Activated CD8-positive, alpha-beta memory T cell treated with anti-CD3 and anti-CD28 coated beads for 4 hours (primary cell): Measurements from ENCODE around the gene ZNF75A.
A peak's percentile ranks its signal among the peaks of the same experiment; 100 is the strongest.

Source experiments
- DNase-seq, 2 donors: peaks; one replicate each; pipeline ENCODE4 v3.0.0-alpha.2; 2020; ENCODE audit warnings: low read depth in 2 of 2

Gene ZNF75A

DNA sequence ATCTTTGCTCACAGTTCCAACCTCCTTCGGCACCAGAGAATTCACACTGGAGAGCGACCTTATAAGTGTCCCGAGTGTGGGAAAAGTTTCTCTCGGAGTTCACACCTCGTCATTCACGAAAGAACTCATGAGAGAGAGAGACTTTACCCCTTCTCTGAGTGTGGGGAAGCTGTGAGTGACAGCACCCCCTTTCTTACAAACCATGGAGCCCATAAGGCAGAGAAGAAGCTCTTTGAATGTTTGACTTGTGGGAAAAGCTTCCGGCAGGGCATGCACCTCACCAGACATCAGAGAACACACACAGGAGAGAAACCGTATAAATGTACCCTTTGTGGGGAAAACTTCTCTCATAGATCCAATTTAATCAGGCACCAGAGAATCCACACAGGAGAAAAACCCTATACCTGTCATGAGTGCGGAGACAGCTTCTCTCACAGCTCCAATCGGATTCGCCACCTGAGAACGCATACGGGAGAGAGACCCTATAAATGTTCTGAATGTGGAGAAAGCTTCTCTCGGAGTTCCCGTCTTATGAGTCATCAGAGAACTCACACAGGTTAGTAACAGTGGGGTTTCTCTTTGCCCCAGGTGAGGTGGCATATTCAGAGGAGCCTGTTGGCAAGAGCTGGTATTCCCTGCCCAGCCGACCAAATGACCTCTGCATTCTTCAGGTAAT lies 15.2 kb upstream of the ZNF75A start:
- DNase-seq: no peak

DNA sequence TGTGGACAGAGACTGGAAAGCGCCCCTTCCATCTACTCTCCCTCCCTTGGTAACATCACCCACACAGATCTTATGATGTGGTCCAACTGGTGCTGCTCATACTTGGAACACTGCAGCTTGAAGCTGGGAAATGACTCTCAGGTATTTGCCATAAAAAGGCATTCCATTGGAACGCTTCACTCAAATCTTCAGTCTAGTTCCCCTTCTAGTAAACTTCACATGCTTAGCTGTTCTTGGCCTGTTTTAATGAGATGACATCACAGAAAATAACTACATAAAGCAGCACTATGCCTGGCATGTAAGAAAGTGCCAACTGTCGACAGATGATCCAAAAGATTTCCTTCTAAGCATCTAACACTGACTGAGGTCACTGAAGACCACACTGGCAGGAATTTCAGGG lies 12.7 kb upstream of the ZNF75A start:
- DNase-seq: no peak

- no peak for DNase-seq
Measured at GRCh38 chr16:3295209-3295608, 10.1 kb upstream of the ZNF75A start.

- no peak for DNase-seq
Measured at GRCh38 chr16:3295783-3296182, 9.5 kb upstream of the ZNF75A start.

- no peak for DNase-seq
Measured at GRCh38 chr16:3304370-3304769, 927 bp upstream of the ZNF75A start.

DNA sequence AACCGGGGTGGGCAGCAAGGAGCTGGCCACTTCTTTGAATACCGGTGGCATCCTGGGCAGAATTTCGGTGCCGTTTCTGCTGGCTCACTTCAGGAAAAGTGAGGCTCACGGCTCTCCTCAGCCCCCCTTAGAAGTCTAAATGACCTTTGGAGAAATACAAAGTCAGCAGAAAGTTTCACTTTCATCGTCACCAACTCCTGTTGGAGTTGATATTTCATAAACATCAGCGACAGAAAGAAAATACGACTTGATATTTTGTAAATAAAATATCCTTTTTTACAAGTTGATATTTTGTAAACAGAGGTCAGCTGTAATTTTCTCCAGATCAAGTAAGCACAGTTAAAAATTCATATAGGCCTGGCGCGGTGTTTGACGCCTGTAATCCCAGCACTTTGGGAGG lies 781 bp downstream of the ZNF75A start:
- no peak for DNase-seq

DNA sequence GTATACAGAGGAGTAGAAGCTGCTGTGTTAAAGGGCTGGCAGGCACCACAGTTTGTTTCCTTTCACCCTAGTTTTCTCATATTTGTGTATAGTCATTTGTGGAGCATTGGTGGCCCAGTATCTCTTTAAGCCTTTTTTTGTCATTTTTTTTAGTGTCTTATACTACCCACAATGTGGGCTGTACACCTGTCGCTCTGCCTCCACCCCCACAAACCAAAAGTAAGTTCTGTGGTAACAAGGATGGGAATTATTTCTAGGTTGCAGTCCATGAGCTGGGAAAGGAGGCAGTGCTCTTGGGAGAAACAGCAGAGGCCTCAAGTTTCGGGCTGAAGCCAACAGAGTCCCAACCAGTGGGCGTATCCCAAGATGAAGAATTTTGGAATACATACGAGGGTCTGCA lies 6.2 kb downstream of the ZNF75A start:
- DNase-seq: no peak

GRCh38 chr16:3317315-3317999 lies 12.2 kb downstream of the ZNF75A start:
- no peak for DNase-seq

DNA sequence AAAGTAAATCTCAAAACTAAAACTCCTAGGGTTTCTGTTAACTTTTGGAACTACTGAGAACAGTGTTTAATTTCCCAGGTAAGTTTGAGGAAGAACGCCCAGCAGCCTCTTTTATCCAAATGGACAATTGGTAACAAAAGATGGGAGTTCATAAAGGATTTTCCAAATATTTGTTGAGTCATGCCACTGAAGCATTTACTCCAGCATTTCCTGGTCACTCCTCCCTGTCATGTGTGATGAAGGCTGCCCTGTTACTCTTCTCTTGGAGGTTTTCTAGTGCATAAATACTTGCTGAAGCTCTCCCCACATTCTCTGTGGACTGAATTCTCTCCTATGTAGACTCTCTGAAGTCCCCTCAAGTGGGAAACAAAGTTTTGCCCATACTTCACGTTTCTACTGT lies 16.5 kb downstream of the ZNF75A start:
- DNase-seq: no peak

DNA sequence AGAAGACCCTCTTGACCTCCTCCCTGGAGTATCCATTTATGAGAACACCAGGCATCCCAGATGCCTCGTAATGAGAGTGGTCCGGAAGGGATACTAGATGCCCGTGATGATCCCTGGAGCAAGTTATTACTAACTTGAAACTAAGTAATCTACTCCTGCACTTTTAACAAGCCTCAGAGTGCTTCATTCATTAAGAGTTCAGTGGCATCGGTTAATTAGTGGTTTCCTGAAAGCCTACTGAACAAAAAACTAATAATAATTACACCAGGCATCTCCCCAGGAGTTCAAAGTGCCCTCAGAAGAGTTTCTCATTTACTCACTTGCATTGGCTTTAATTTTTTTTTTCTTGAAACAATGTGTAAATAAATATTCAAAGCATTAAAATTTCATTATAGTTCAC lies 22.2 kb downstream of the ZNF75A start:
- no peak for DNase-seq

- no peak for DNase-seq
Measured at GRCh38 chr16:3328104-3328503, 22.8 kb downstream of the ZNF75A start.

DNA sequence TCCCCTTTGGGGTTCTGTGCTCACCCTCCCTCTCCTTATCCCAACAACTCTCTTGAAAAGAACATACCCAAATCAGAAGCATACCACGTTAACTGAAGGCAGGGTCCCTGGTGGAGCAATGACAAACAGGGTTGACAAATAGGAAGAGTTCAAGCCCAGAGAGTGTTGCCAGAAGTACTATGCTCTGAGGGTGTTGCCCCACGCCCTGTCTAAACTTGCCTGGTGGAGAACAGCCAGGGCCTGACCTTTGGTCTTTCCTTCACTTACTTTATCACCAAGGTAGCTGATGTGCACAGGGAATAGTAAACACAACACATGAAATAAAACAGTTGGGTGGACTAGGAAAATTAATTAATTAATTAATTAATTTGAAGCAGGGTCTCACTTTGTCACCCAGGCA lies 23.3 kb downstream of the ZNF75A start:
- DNase-seq: no peak

DNA sequence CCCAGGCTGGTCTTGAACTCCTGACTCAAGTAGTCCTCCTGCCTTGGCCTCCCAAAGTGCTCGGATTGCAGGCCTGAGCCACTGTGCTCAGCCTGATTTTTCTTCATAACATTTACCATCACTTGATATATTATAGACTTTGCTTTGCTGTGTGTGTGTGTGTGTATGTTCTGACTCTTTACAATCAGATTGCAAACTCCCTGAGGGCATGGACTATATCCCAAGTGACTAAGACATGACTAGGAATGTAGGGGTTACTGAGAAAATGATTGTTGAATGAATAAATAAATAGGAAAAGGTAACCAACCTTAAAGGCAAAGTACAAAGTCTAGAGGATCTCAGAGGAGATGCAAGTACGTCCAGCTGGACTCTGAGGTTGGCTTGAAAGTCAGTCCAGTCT lies 40.7 kb downstream of the ZNF75A start:
- DNase-seq: no peak

DNA sequence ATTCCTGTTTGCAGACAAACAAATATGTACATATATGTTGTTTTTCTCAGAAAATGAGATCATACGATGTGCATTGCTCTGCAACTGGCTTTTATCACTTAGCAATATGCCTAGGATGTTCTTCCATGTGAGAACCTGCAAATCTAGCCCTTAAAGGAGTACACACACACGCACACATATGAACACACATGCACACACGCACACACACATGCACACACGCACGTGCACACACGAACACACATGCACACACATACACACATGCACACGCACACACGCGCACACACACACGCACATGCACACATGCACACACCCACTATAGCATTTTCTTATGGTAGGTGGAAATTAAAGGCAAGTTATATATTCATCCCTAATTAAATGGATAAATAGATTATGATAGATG lies 42.3 kb downstream of the ZNF75A start:
- no peak for DNase-seq

DNA sequence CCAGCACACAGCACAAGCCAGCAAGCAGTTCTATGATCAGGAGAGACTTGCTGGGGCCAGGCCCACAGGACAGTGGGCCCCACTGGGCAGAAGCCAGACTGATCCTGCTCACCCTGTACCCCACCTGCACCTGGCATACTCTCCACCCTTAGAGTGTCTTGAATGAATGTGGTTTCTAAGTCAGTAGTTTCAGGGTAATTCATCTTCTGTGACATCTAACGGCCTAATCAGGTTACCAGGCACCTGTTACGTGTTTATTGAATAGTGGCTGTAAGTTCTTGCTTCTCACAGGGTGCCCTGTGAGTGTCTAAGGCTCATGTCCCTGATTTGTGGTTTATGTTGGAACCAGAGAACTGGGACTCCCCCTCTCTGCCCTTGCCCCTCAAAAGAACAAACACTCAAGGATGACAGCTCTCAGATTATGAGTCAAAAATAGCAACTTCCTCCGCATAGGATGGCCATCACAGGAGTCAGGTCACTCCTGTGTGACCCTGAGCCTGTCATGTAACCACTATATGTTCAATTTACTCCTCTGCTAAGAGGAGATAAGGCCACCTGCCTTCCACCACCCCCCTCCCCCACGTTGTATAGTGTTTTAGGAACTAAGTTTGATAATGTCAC lies 43.4 kb downstream of the ZNF75A start:
- no peak for DNase-seq

- DNase-seq: no peak
Measured at GRCh38 chr16:3349175-3349574, 43.9 kb downstream of the ZNF75A start.

DNA sequence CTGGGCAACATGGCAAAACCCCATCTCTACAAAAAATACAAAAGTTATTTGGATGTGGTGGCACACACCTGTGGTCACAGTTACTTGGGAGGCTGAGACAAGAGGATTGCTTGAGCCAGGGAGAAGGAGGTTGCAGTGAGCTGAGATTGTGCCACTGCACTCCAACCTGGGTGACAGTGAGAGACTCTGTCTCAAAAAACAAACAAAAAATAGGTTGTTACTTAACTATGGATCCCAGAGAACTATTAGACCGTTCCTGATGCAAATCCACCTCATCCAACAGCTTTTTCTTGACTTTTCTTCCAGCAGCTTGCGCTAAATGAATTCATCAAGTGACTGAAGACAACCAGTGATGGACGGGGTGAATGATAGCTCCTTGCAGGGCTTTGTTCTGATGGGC lies 50.3 kb downstream of the ZNF75A start, which contains the start of gene OR2C1:
Gene OR2C1 (plus strand): TSS at position 301 of the 400 bp plus-strand sequence. CDS start 52 bp downstream, at position 353.
- no peak for DNase-seq

DNA sequence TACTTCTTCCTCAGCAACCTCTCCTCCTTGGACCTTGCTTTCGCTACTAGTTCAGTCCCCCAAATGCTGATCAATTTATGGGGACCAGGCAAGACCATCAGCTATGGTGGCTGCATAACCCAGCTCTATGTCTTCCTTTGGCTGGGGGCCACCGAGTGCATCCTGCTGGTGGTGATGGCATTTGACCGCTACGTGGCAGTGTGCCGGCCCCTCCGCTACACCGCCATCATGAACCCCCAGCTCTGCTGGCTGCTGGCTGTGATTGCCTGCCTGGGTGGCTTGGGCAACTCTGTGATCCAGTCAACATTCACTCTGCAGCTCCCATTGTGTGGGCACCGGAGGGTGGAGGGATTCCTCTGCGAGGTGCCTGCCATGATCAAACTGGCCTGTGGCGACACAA lies 50.8 kb downstream of the ZNF75A start:
- DNase-seq: no peak

GRCh38 chr16:3358871-3359270 lies 53.6 kb downstream of the ZNF75A start:
- no peak for DNase-seq

DNA sequence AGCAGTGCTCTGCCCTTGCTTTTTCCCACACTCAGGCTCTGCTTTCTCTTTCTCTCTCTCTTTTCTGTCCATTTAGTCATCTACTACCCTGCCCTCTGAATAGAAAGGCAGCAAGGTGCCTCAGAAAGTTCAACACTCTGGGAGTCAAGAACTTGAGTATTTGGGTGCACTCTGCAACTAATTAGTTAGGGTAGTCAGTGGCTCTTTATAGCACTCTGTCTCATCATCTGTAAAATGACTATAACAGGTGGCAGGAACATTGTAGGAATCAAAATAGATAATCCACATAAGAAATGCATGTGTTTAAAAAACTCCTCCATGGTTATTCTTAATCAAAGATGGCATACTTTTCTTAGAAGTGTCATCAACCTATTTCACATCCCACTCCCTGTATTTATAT lies 57.6 kb downstream of the ZNF75A start:
- DNase-seq: no peak

DNA sequence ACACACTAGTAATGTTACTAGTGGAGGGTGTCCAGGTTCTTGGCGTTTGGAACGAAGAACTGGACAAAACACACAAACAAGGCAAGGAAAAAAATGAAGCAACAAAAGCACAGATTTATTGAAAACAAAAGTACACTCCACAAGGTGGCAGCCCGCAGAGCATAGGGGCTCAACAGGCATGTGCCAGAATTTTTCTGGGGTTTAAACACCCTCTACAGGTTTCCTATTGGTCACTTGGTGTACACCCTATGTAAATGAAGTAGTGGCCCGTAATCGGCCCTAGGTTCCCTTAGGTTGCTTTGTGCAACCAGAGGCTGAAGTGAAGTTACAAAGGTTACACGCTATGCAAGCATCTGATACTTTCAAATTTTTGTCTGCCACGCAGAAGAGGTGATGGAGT lies 58.5 kb downstream of the ZNF75A start:
- DNase-seq: no peak

DNA sequence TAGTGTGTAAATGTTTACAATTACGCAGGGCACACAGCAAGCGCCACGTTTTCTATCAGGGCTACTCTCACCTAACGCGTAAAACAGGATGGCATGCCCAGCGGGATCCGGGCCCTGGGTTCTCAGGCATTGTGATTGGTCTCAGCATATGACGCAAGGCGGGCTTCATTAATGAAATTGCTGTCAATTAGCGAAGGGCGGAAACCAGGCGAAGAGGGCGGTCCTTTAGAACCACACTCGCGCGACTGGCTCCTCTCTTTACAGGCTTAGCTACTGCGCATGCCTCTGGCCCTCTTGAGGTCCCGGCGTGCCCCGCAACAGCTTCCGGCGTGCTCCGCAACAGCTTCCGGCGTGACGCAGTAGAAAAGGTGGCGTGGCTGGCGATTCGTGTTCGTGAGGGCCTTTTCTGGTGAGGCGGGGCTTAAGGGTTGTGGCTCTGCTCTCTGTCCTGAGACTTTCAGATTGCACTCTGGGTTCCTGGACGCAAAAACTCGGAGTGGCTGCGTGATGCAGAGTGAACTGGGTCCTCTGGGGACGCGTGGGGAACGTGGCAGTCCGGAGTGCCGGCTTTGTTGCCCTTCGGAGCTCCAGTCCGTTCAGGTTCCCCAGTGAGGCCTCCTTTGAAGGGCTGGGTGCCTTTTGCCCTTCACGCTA lies 59.6 kb downstream of the ZNF75A start:
- DNase-seq: peak; percentile 66 to 81
